ENCODE results near the gene KRTAP4-9. TPM values are rescaled to one million over a fixed set of nuclear protein-coding genes. Genes with fewer than 3 reads are reported as not detected.
"Not testable (repeated sequence)": the region's sequence is repeated elsewhere in the genome, so short reads cannot be mapped to it uniquely, and the experiment has no call there.

KRTAP4-9 gene
- total RNA-seq, 1 experiment from 2014 or later = not detected

DNA sequence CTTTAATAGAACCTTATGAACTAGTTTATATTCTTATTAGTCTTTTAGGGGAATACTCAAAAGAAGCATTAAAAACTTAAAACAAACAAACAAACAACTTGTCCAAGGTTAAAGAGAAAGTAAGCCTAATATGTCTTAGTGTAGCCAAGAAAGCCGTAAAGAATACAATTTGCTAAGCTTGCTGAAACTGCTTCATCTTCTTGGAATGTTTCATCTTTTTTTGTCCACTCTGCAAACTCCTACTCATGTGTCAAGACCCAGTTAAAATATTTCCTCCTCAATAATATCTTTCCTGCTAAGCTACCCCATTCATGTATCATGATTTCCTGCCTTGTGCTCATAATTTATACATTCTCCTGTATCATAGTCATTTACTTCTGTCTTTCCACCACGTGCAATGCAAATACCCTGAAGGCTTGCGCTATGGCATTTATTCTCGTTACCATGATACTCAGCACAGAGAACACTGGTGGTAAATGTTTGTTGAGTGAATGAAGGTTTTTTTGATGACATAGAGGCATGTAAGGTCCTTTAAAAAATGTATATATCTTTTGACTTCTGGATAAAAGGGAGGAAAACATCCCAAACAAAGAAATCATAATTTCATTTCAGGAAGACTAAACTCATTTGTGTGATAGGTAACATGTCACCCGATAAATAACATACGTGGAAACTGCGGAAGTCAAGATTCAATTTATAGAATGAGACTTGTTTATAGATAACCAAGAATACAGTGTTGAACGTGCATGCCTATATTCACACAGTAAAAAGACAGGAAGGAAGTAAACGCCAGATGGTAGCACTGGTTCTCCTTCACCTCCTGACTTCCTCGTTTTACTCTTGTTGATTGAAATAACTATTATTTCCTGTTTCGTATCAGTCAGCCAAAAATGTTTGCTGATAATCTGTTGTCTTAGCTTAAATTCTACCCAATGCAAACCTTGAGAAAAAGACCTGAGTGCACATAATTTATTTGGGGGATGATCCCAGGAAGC, 14.8 kb downstream of the KRTAP4-9 start:
- DNase-seq (ENCODE audit: low read depth, low spot score) = peak; percentile 5
- in situ Hi-C loops (cut with HindIII; ENCODE audit: low pct_unique_long_range_greater_than_20kb, low sequenced_read_pairs) = not testable (repeated sequence)

DNA sequence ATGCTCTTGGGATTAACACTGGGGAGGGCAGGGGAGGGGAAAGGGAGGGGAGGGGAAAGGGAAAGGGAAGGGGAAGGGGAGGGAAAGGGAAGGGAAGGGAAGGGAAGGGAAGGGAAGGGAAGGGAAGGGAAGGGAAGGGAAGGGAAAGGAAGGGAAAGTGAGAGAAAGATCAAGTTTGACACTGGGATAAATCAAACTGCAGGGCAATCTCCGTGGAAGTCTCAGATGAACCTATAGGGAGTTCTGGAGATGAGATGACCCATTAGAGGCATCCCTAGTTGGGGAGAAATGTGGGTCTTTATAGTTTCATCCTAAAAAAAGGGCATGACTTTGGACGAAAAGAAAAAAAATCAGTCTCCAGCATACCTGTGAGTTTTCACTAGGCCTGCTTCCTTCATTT, 16.6 kb downstream of the KRTAP4-9 start:
- in situ Hi-C loops (cut with HindIII; ENCODE audit: low pct_unique_long_range_greater_than_20kb, low sequenced_read_pairs) = no loop called here
- no peak for DNase-seq (ENCODE audit: low read depth, low spot score)

DNA sequence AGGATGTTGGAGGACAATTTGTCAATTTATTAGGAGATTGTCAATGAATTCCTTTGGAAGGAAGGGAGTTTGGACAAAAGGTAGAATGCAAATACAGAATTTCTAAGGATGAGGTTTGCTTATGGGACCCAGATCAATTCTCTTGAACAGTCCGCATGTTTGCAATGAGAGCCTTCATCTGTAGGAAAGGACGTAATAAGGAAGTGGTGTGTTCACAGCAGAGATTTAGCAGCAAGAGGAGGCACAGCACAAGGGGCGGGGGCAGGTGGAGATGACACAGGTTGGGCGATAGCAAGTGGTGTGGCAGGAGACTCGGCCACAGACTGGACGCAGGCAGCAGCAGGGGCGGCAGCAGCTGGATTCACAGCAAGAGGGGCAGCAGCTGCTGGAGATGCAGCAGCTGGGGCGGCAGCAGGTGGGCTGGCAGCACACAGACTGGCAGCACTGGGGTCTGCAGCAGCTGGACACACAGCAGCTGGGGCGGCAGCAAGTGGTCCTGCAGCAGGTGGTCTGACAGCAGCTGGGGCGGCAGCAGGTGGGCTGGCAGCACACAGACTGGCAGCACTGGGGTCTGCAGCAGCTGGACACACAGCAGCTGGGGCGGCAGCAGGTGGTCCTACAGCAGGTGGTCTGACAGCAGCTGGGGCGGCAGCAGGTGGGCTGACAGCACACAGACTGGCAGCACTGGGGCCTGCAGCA, 18.3 kb downstream of the KRTAP4-9 start:
- in situ Hi-C loops (cut with HindIII; ENCODE audit: low pct_unique_long_range_greater_than_20kb, low sequenced_read_pairs) = not testable (repeated sequence)

GRCh38 chr17:41123991-41124371, 18.8 kb downstream of the KRTAP4-9 start, which contains the start of gene KRTAP4-12:
Gene KRTAP4-12, minus strand, starts transcription at chr17:41124182. Its CDS starts 60 bp downstream, at chr17:41124122.
- DNase-seq (ENCODE audit: low read depth, low spot score); in situ Hi-C loops (cut with HindIII; ENCODE audit: low pct_unique_long_range_greater_than_20kb, low sequenced_read_pairs): not testable (repeated sequence)

More for the DNA sequence above, 18.3 kb downstream of the KRTAP4-9 start:
- not testable (repeated sequence) for DNase-seq (ENCODE audit: low read depth, low spot score)

- DNase-seq (ENCODE audit: low read depth, low spot score) = no peak
- in situ Hi-C loops (cut with HindIII; ENCODE audit: low pct_unique_long_range_greater_than_20kb, low sequenced_read_pairs) = no loop called here
Observed at GRCh38 chr17:41125064-41125463, 19.9 kb downstream of the KRTAP4-9 start.

- in situ Hi-C loops (cut with HindIII; ENCODE audit: low pct_unique_long_range_greater_than_20kb, low sequenced_read_pairs) = no loop called here
- no peak for DNase-seq (ENCODE audit: low read depth, low spot score)
Observed at GRCh38 chr17:41126412-41126811, 21.2 kb downstream of the KRTAP4-9 start.

GRCh38 chr17:41127371-41127770, 22.2 kb downstream of the KRTAP4-9 start:
- no peak for DNase-seq (ENCODE audit: low read depth, low spot score)
- in situ Hi-C loops (cut with HindIII; ENCODE audit: low pct_unique_long_range_greater_than_20kb, low sequenced_read_pairs) = no loop called here

- no peak for DNase-seq (ENCODE audit: low read depth, low spot score)
- in situ Hi-C loops (cut with HindIII; ENCODE audit: low pct_unique_long_range_greater_than_20kb, low sequenced_read_pairs) = no loop called here
Observed at GRCh38 chr17:41131979-41132378, 26.8 kb downstream of the KRTAP4-9 start.

- in situ Hi-C loops (cut with HindIII; ENCODE audit: low pct_unique_long_range_greater_than_20kb, low sequenced_read_pairs) = no loop called here
- no peak for DNase-seq (ENCODE audit: low read depth, low spot score)
Observed at GRCh38 chr17:41133880-41134735, 28.9 kb downstream of the KRTAP4-9 start.

DNA sequence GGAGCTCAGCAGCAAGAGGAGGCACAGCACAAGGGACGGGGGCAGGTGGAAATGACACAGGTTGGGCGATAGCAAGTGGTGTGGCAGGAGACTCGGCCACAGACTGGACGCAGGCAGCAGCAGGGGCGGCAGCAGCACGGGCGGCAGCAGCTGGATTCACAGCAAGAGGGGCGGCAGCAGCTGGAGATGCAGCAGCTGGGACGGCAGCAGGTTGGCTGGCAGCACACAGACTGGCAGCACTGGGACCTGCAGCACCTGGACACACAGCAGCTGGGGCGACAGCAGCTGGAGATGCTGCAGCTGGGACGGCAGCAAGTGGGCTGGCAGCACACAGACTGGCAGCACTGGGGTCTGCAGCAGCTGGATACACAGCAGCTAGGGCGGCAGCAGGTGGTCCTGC, 34.7 kb downstream of the KRTAP4-9 start:
- in situ Hi-C loops (cut with HindIII; ENCODE audit: low pct_unique_long_range_greater_than_20kb, low sequenced_read_pairs); DNase-seq (ENCODE audit: low read depth, low spot score): not testable (repeated sequence)

- no peak for DNase-seq (ENCODE audit: low read depth, low spot score)
- in situ Hi-C loops (cut with HindIII; ENCODE audit: low pct_unique_long_range_greater_than_20kb, low sequenced_read_pairs) = no loop called here
Observed at GRCh38 chr17:41140360-41141131, 35.4 kb downstream of the KRTAP4-9 start, which contains the start of gene KRTAP4-6. Gene KRTAP4-6, minus strand, starts transcription at chr17:41140544. Its CDS starts 57 bp downstream, at chr17:41140487.

DNA sequence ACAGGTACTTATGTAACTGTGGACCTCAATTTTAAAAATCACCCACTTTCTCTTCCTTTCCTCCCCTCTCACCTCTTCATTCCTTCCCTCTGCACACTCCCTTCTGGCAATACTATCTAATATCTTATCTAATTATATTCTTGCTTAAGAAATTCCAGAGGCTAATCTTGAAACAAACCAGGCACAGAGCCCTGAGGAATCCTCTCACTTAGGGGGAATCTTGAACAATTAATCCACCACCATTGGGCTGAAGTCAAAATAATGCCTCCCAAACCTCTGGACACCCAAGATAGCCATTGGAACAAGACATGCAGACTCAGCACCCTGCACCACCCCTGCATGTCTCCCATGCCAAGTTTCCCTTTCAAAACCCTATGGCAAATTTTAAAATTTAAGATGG, 36.2 kb downstream of the KRTAP4-9 start:
- no peak for DNase-seq (ENCODE audit: low read depth, low spot score)
- in situ Hi-C loops (cut with HindIII; ENCODE audit: low pct_unique_long_range_greater_than_20kb, low sequenced_read_pairs) = no loop called here

GRCh38 chr17:41144846-41145245, 39.7 kb downstream of the KRTAP4-9 start:
- DNase-seq (ENCODE audit: low read depth, low spot score) = no peak
- in situ Hi-C loops (cut with HindIII; ENCODE audit: low pct_unique_long_range_greater_than_20kb, low sequenced_read_pairs) = no loop called here

- in situ Hi-C loops (cut with HindIII; ENCODE audit: low pct_unique_long_range_greater_than_20kb, low sequenced_read_pairs) = no loop called here
- DNase-seq (ENCODE audit: low read depth, low spot score) = no peak
Observed at GRCh38 chr17:41145261-41145660, 40.1 kb downstream of the KRTAP4-9 start.

- DNase-seq (ENCODE audit: low read depth, low spot score) = no peak
- in situ Hi-C loops (cut with HindIII; ENCODE audit: low pct_unique_long_range_greater_than_20kb, low sequenced_read_pairs) = no loop called here
Observed at GRCh38 chr17:41147531-41148204, 42.5 kb downstream of the KRTAP4-9 start.

DNA sequence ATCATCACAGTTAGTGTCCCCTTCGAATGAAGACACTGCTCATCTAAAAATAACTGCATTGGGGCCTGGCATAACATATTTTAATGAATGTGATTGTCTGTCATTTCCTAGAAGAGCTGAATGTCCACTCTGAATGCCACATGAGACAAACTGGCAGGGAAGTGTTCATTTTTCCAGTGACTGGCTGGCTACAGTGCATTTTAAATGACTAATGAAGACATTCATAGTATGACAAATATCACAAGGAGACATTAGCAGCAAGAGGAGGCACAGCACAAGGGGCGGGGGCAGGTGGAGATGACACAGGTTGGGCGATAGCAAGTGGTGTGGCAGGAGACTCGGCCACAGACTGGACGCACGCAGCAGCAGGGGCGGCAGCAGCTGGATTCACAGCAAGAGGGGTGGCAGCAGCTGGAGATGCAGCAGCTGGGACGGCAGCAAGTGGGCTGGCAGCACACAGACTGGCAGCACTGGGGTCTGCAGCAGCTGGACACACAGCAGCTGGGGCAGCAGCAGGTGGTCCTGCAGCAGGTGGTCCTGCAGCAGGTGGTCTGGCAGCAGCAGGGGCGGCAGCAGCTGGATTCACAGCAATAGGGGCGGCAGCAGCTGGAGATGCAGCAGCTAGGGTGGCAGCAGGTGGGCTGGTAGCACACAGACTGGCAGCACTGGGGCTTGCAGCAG, 43.9 kb downstream of the KRTAP4-9 start:
- DNase-seq (ENCODE audit: low read depth, low spot score); in situ Hi-C loops (cut with HindIII; ENCODE audit: low pct_unique_long_range_greater_than_20kb, low sequenced_read_pairs): not testable (repeated sequence)
